ENCODE results near the gene IMMP2L.
"Not testable (repeated sequence)": the region's sequence is repeated elsewhere in the genome, so short reads cannot be mapped to it uniquely, and the experiment has no call there.

Gene IMMP2L

GRCh38 chr7:111075498-111075897 lies 486.8 kb downstream of the IMMP2L start:
- TF ChIP-seq CTCF (IDR thresholded peaks at IDR 0.05; ENCODE audit: low read depth, low read length), result no peak
- no peak for DNase-seq (ENCODE audit: extremely low read depth, low read depth)

- TF ChIP-seq CTCF (IDR thresholded peaks at IDR 0.05; ENCODE audit: low read depth, low read length), result no peak
- DNase-seq (ENCODE audit: extremely low read depth, low read depth), result no peak
These were observed 487.5 kb downstream of the IMMP2L start for GRCh38 chr7:111074748-111075146.

GRCh38 chr7:111074071-111074747 lies 488.1 kb downstream of the IMMP2L start:
- no peak for TF ChIP-seq CTCF (IDR thresholded peaks at IDR 0.05; ENCODE audit: low read depth, low read length)
- no peak for DNase-seq (ENCODE audit: extremely low read depth, low read depth)

GRCh38 chr7:111072658-111073057 lies 489.6 kb downstream of the IMMP2L start:
- not testable (repeated sequence) for DNase-seq (ENCODE audit: extremely low read depth, low read depth)

GRCh38 chr7:111071556-111071955 lies 490.7 kb downstream of the IMMP2L start:
- no peak for TF ChIP-seq CTCF (IDR thresholded peaks at IDR 0.05; ENCODE audit: low read depth, low read length)
- DNase-seq (ENCODE audit: extremely low read depth, low read depth), result no peak

DNA sequence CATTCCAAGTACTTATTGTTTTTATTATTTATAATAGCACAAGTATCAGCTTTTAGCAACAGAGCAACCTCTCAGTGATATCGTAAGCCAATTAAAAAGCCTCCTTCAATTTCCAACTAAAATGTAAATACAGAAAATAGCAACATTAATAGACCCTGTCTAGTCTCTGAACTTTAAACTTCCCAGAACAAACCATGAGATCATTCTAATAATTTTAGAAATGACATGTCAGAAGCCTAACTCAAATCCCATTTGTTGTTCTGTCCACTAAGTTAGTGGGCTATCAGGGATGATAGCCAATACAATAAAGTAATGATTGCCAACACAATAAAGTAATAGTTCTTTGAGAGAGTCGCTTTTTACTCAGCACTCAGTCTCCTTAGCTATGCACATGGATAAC lies 493.7 kb downstream of the IMMP2L start:
- no peak for TF ChIP-seq CTCF (IDR thresholded peaks at IDR 0.05; ENCODE audit: low read depth, low read length)
- DNase-seq (ENCODE audit: extremely low read depth, low read depth), result no peak

GRCh38 chr7:111067682-111068081 lies 494.6 kb downstream of the IMMP2L start:
- TF ChIP-seq CTCF (IDR thresholded peaks at IDR 0.05; ENCODE audit: low read depth, low read length), result no peak
- no peak for DNase-seq (ENCODE audit: extremely low read depth, low read depth)

DNA sequence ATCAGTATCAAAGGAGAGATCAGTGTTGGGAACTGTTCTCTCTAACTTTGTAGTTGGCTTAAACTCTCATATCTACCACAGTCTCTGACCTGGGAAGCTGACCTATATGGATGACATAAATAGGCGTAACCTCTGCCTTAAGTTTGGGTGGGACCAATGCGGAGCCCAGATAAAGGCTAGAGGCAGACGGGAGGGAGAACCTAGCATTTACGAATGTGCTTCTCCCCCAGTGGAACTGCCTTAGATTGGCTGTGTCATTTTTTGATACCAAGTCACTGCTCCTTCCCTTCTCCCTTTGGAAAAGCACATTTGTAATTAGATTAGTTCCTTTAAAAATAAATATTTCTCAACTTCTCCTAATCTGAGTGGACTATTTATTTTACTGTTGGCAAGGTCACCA lies 495.0 kb downstream of the IMMP2L start:
- no peak for DNase-seq (ENCODE audit: extremely low read depth, low read depth)
- TF ChIP-seq CTCF (IDR thresholded peaks at IDR 0.05; ENCODE audit: low read depth, low read length), result no peak
